HL-60 (cell line): ENCODE measurements around the gene PDE4A.

Source experiments
- GABPA ChIP-seq: IDR thresholded peaks from 2 replicates; pipeline ENCODE4 v1.6.1; 2012; ENCODE audit warnings: low read depth
- POLR2AphosphoS5 ChIP-seq: IDR thresholded peaks from 2 replicates; pipeline ENCODE4 v1.6.1; 2012; ENCODE audit warnings: low read depth
- TF ChIP-seq, protein P1 (sequence below): IDR thresholded peaks from one replicate; pipeline ENCODE4 v1.5.1; 2011; ENCODE audit warnings: low read length, control low read depth, inconsistent platforms; ENCODE audit not compliant: insufficient read depth
- TF ChIP-seq, protein P2 (sequence below): IDR thresholded peaks from 2 replicates; pipeline ENCODE4 v1.6.1; 2012; ENCODE audit warnings: low read depth; ENCODE audit not compliant: insufficient replicate concordance

DNA sequence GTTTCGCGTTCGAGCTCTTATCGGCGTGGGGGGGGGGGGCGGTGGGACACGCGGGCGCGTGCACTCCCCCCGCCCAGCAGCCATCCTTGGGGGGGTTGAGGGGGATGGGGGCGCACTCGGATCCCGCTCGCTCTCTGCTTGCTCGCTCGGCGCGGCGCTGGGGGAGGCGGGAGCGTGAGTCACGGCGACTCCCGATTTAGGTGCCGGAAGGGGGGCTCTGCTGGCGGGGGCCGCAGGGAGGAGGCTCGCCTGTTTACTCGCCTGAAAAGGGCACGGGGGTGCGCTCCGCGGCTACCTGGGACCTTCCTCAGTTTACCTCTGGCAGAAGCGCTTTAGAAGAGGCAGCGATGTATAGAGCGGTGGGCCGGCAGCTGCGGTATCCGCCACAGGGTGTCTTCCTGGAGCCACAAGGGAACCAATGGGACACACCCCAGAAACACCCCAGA is 1.1 kb upstream of the PDE4A start:
- TF ChIP-seq, protein P1, sequence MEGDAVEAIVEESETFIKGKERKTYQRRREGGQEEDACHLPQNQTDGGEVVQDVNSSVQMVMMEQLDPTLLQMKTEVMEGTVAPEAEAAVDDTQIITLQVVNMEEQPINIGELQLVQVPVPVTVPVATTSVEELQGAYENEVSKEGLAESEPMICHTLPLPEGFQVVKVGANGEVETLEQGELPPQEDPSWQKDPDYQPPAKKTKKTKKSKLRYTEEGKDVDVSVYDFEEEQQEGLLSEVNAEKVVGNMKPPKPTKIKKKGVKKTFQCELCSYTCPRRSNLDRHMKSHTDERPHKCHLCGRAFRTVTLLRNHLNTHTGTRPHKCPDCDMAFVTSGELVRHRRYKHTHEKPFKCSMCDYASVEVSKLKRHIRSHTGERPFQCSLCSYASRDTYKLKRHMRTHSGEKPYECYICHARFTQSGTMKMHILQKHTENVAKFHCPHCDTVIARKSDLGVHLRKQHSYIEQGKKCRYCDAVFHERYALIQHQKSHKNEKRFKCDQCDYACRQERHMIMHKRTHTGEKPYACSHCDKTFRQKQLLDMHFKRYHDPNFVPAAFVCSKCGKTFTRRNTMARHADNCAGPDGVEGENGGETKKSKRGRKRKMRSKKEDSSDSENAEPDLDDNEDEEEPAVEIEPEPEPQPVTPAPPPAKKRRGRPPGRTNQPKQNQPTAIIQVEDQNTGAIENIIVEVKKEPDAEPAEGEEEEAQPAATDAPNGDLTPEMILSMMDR = no peak
- TF ChIP-seq GABPA (no peak), POLR2AphosphoS5 (no peak)
- TF ChIP-seq, protein P2, sequence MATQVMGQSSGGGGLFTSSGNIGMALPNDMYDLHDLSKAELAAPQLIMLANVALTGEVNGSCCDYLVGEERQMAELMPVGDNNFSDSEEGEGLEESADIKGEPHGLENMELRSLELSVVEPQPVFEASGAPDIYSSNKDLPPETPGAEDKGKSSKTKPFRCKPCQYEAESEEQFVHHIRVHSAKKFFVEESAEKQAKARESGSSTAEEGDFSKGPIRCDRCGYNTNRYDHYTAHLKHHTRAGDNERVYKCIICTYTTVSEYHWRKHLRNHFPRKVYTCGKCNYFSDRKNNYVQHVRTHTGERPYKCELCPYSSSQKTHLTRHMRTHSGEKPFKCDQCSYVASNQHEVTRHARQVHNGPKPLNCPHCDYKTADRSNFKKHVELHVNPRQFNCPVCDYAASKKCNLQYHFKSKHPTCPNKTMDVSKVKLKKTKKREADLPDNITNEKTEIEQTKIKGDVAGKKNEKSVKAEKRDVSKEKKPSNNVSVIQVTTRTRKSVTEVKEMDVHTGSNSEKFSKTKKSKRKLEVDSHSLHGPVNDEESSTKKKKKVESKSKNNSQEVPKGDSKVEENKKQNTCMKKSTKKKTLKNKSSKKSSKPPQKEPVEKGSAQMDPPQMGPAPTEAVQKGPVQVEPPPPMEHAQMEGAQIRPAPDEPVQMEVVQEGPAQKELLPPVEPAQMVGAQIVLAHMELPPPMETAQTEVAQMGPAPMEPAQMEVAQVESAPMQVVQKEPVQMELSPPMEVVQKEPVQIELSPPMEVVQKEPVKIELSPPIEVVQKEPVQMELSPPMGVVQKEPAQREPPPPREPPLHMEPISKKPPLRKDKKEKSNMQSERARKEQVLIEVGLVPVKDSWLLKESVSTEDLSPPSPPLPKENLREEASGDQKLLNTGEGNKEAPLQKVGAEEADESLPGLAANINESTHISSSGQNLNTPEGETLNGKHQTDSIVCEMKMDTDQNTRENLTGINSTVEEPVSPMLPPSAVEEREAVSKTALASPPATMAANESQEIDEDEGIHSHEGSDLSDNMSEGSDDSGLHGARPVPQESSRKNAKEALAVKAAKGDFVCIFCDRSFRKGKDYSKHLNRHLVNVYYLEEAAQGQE = no peak
